Measurements from ENCODE around the gene PLPP3. TPM values are rescaled to one million over a fixed set of nuclear protein-coding genes. Genes with fewer than 3 reads are reported as not detected.

The PLPP3 gene
- polyA plus RNA-seq, 3 donors = 0.21 to 0.32 TPM; not detected in 1

DNA sequence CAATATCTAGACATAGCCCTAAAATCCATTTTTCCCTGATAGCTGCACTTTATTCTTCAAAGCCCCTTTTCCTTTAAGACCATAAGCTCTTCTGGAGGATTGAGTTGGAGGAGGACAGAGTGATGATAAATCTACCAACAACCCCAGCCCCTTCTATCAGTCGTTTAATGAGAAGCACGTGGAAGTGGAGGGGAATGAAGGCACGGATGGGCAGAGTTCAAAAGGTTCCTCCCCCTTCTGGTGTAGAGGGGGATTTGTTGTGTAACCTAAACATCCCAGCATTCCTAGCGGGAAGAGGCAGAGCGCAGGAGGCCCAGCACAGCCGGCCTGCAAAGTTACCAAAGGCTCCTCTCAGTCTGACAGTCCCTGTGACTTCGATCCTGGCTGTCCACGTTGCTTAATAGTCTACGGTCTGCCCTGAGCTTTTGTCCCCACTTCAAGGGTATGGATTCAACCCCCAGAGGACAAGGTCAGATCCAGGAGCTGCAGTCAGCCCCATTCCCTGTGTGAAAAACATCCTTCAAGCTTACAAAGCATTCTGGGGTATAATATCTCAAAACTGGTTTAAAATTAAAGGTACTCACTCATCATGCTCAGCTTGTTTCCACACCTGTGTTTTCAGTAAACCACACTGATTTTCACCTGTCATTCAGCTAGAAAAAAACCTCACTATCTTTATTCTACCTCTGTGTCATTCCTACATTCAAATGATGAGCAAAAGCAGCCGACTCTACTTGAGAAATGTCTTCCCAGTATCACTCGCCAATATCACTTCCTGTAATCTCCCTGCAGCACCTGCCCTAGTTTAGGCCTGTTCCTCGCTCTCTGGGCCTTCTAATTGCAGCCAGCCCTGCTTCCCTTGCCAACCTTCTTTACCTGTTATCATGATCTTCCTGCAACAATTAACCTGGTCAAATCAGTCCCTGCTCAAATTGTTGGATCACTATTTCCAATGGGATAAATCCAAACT is 117.9 kb downstream of the PLPP3 start:
- intact Hi-C loops (cut with micrococcal nuclease) = no loop called here
- Histone ChIP-seq H3K79me2 (ENCODE audit: insufficient read depth, low read length) (no peaks in the 10 kb centered on the region), H3K4me1 (ENCODE audit: control insufficient read depth in 1 of 2, insufficient read depth in 2 of 2, low read length in 2 of 2) (peaks cover 7 to 10% of the 10 kb centered on the region in 2 donors), H2AFZ (ENCODE audit: insufficient read depth, low read depth, low read length, poor library complexity, severe bottlenecking) (no peak overlapping the region), H3K27me3 (ENCODE audit: control insufficient read depth in 2 of 2, insufficient read depth in 2 of 2, low read length in 2 of 2) (peaks cover 0 to 2% of the 10 kb centered on the region in 2 donors), H4K20me1 (ENCODE audit: insufficient read depth, low read length) (no peaks in the 10 kb centered on the region), H3K9ac (ENCODE audit: insufficient read depth, low read length, poor library complexity, severe bottlenecking) (no peak overlapping the region), H3K27ac (ENCODE audit: low read depth in 1 of 2, low read length in 2 of 2) (no peak overlapping the region), H3K4me3 (replicated peaks in 1 of 3; ENCODE audit: low read depth in 2 of 3, low read length in 3 of 3) (no peak overlapping the region), H3K9me3 (replicated peaks in 1 of 2; ENCODE audit: control insufficient read depth in 1 of 2, insufficient read depth in 1 of 2, low read length in 2 of 2) (no peaks in the 10 kb centered on the region), H3K36me3 (replicated peaks in 1 of 2; ENCODE audit: control insufficient read depth in 1 of 2, insufficient read depth in 2 of 2, low read length in 2 of 2) (no peaks in the 10 kb centered on the region), H3K4me2 (replicated peaks; ENCODE audit: extremely low read depth, low read length, poor library complexity, severe bottlenecking) (no peak overlapping the region)
- WGBS (ENCODE audit: insufficient coverage) = 70% methylated on average over 9 of the region's 12 CpGs
- Mint-ChIP-seq H3K9me3 (peaks cover 0 to 2% (median 0%) of the 10 kb centered on the region in 7 donors), H3K27me3 (ENCODE audit: low read depth in 3 of 3) (peaks cover 0 to 7% (median 7%) of the 10 kb centered on the region in 3 donors), H3K36me3 (no peaks in the 10 kb centered on the region), H3K4me3 (no peak overlapping the region), H3K4me1 (peaks cover 8% of the 10 kb centered on the region), H3K27ac (no peak overlapping the region)
- TF ChIP-seq, protein P1, sequence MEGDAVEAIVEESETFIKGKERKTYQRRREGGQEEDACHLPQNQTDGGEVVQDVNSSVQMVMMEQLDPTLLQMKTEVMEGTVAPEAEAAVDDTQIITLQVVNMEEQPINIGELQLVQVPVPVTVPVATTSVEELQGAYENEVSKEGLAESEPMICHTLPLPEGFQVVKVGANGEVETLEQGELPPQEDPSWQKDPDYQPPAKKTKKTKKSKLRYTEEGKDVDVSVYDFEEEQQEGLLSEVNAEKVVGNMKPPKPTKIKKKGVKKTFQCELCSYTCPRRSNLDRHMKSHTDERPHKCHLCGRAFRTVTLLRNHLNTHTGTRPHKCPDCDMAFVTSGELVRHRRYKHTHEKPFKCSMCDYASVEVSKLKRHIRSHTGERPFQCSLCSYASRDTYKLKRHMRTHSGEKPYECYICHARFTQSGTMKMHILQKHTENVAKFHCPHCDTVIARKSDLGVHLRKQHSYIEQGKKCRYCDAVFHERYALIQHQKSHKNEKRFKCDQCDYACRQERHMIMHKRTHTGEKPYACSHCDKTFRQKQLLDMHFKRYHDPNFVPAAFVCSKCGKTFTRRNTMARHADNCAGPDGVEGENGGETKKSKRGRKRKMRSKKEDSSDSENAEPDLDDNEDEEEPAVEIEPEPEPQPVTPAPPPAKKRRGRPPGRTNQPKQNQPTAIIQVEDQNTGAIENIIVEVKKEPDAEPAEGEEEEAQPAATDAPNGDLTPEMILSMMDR (IDR thresholded peaks at IDR 0.05) = no peak
- no peak for DNase-seq

DNA sequence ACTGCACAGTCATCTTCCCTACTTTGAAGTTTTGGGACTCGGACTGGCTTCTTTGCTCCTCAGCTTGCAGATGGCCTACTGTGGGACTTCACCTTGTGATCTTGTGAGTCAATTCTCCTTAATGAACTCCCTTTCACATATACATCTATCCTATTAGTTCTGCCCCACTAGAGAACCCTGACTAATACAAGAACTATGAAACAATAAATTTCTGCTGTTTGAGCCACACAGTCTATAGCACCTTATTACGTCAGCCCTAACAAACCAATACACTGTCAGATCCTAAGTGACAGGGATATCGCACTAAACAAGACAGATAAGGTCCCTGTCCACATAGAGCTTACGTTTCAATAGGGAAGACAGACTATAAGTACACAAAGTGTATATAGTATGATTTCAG is 120.1 kb downstream of the PLPP3 start:
- Histone ChIP-seq H2AFZ (ENCODE audit: insufficient read depth, low read depth, low read length, poor library complexity, severe bottlenecking) (no peak overlapping the region), H4K20me1 (ENCODE audit: insufficient read depth, low read length) (no peaks in the 10 kb centered on the region), H3K4me2 (replicated peaks; ENCODE audit: extremely low read depth, low read length, poor library complexity, severe bottlenecking) (no peak overlapping the region), H3K36me3 (replicated peaks in 1 of 2; ENCODE audit: control insufficient read depth in 1 of 2, insufficient read depth in 2 of 2, low read length in 2 of 2) (no peaks in the 10 kb centered on the region), H3K79me2 (ENCODE audit: insufficient read depth, low read length) (no peaks in the 10 kb centered on the region), H3K9me3 (replicated peaks in 1 of 2; ENCODE audit: control insufficient read depth in 1 of 2, insufficient read depth in 1 of 2, low read length in 2 of 2) (no peaks in the 10 kb centered on the region), H3K4me1 (ENCODE audit: control insufficient read depth in 1 of 2, insufficient read depth in 2 of 2, low read length in 2 of 2) (no peaks in the 10 kb centered on the region), H3K4me3 (replicated peaks in 1 of 3; ENCODE audit: low read depth in 2 of 3, low read length in 3 of 3) (no peak overlapping the region), H3K27ac (ENCODE audit: low read depth in 1 of 2, low read length in 2 of 2) (no peak overlapping the region), H3K27me3 (ENCODE audit: control insufficient read depth in 2 of 2, insufficient read depth in 2 of 2, low read length in 2 of 2) (peaks cover 0 to 2% of the 10 kb centered on the region in 2 donors), H3K9ac (ENCODE audit: insufficient read depth, low read length, poor library complexity, severe bottlenecking) (no peak overlapping the region)
- Mint-ChIP-seq H3K9me3 (peaks cover 0 to 2% (median 0%) of the 10 kb centered on the region in 7 donors), H3K36me3 (no peaks in the 10 kb centered on the region), H3K4me1 (no peaks in the 10 kb centered on the region), H3K27me3 (ENCODE audit: low read depth in 3 of 3) (peaks cover 0 to 8% (median 6%) of the 10 kb centered on the region in 3 donors), H3K27ac (no peak overlapping the region), H3K4me3 (no peak overlapping the region)
- WGBS (ENCODE audit: insufficient coverage) = 90% methylated on average over 2 of the region's 4 CpGs
- intact Hi-C loops (cut with micrococcal nuclease) = no loop called here
- DNase-seq = no peak
- TF ChIP-seq, protein P1 (IDR thresholded peaks at IDR 0.05) = no peak
